Hematopoietic multipotent progenitor cell treated with erythropoietin and hydrocortisone succinate and interleukin-3 and kit ligand, for 4 days (in vitro differentiated cells): ENCODE measurements around the gene NIFK.
"Not testable (repeated sequence)": the region's sequence is repeated elsewhere in the genome, so short reads cannot be mapped to it uniquely, and the experiment has no call there.

Experiments used
- DNase-seq: peaks from one replicate; pipeline ENCODE4 v3.0.0-alpha.2; 2015

The NIFK gene

GRCh38 chr2:121731366-121731765, 5.3 kb downstream of the NIFK start:
- DNase-seq = no peak

- DNase-seq = no peak
These were observed 8.7 kb downstream of the NIFK start for GRCh38 chr2:121727950-121728349.

GRCh38 chr2:121727332-121727731, 9.3 kb downstream of the NIFK start:
- no peak for DNase-seq

- no peak for DNase-seq
These were observed 13.4 kb downstream of the NIFK start for GRCh38 chr2:121723316-121723715.

- no peak for DNase-seq
These were observed 14.2 kb downstream of the NIFK start for GRCh38 chr2:121722479-121722878.

- no peak for DNase-seq
These were observed 14.7 kb downstream of the NIFK start for GRCh38 chr2:121721926-121722325.

- no peak for DNase-seq
These were observed 19.1 kb downstream of the NIFK start for GRCh38 chr2:121717529-121717928.

GRCh38 chr2:121716126-121716525, 20.5 kb downstream of the NIFK start:
- DNase-seq = no peak

- not testable (repeated sequence) for DNase-seq
These were observed 25.2 kb downstream of the NIFK start for GRCh38 chr2:121711481-121711880.

- no peak for DNase-seq
These were observed 26.1 kb downstream of the NIFK start for GRCh38 chr2:121710470-121711170.

GRCh38 chr2:121709776-121710469, 26.8 kb downstream of the NIFK start:
- DNase-seq = no peak

- DNase-seq = no peak
These were observed 28.7 kb downstream of the NIFK start for GRCh38 chr2:121707920-121708361.

GRCh38 chr2:121707344-121707919, 29.2 kb downstream of the NIFK start:
- no peak for DNase-seq

- DNase-seq = no peak
These were observed 30.7 kb downstream of the NIFK start for GRCh38 chr2:121705958-121706357.

- peak; percentile 28 for DNase-seq
These were observed 31.3 kb downstream of the NIFK start for GRCh38 chr2:121705390-121705789.

- DNase-seq = peak; percentile 60
These were observed 34.9 kb downstream of the NIFK start for GRCh38 chr2:121701761-121702160.

- peak; percentile 91 for DNase-seq
These were observed 37.0 kb downstream of the NIFK start for GRCh38 chr2:121699421-121700333.

- no peak for DNase-seq
These were observed 38.3 kb downstream of the NIFK start for GRCh38 chr2:121698318-121698930.

GRCh38 chr2:121697108-121697631, 39.5 kb downstream of the NIFK start:
- DNase-seq = no peak

- DNase-seq = no peak
These were observed 40.2 kb downstream of the NIFK start for GRCh38 chr2:121696410-121696930.

GRCh38 chr2:121695171-121695451, 41.6 kb downstream of the NIFK start:
- DNase-seq = no peak
